HepG2 (cell line): ENCODE results near the gene CD58. TPM values are rescaled to one million over a fixed set of nuclear protein-coding genes. Genes with fewer than 3 reads are reported as not detected.

Source experiments
- HNF4G ChIP-seq, 2 experiments: sonication (generic) in 1 of 2; formaldehyde crosslinking in 1 of 2; IDR thresholded peaks; 2 replicates each; pipeline versions ENCODE4 v1.4.0 to v1.6.1; 2011 to 2020; ENCODE audit warnings: borderline replicate concordance in 2 of 2, low read depth in 2 of 2, mild to moderate bottlenecking in 2 of 2, low read length in 1 of 2, missing genetic modification reagents in 1 of 2, moderate library complexity in 1 of 2
- IRF1 ChIP-seq: sonication (generic); formaldehyde crosslinking; IDR thresholded peaks from 2 replicates; pipeline ENCODE4 v1.4.0; 2020; ENCODE audit warnings: low read depth, mild to moderate bottlenecking, missing genetic modification reagents
- MNT ChIP-seq: fragments of 450-650 bp; IDR thresholded peaks from 2 replicates; pipeline ENCODE4 v1.6.1; 2016
- PBX2 ChIP-seq: IDR thresholded peaks from 2 replicates; pipeline ENCODE4 v1.6.1; 2016; ENCODE audit warnings: control low read depth
- PRDM4 ChIP-seq: sonication (generic); formaldehyde crosslinking; IDR thresholded peaks from 2 replicates; pipeline ENCODE4 v1.9.0; 2021; ENCODE audit warnings: missing genetic modification reagents, borderline replicate concordance
- RNF2 ChIP-seq: fragments of 450-650 bp; conservative IDR thresholded peaks from 2 replicates; pipeline ENCODE4 v1.6.1; 2016; ENCODE audit warnings: low read depth
- SRY ChIP-seq: sonication (generic); formaldehyde crosslinking; IDR thresholded peaks from 2 replicates; pipeline ENCODE4 v1.8.0; 2022; ENCODE audit warnings: mild to moderate bottlenecking, missing genetic modification reagents
- ZFP91 ChIP-seq: sonication (generic); formaldehyde crosslinking; IDR thresholded peaks from 2 replicates; pipeline ENCODE4 v1.9.0; 2022; ENCODE audit warnings: missing genetic modification reagents, mild to moderate bottlenecking, borderline replicate concordance
- ZGPAT ChIP-seq: IDR thresholded peaks from 2 replicates; pipeline ENCODE4 v1.6.1; 2016; ENCODE audit warnings: mild to moderate bottlenecking
- ZNF562 ChIP-seq: sonication (generic); formaldehyde crosslinking; IDR thresholded peaks from 2 replicates; pipeline ENCODE4 v1.8.0; 2022; ENCODE audit warnings: missing genetic modification reagents, borderline replicate concordance
- polyA plus RNA-seq, 8 experiments: library from polyadenylated mRNA; depleted of rRNA in 3 of 8; stranded (reverse) in 7 of 8; unstranded in 1 of 8; fragments of >200 nt; fragmentation: Illumina TruSeq in 4 of 8; extraction: Trizol in 4 of 8; gene quantifications; 2 replicates each; pipeline versions ENCODE4 v1.2.1 to v1.2.3, GENCODE V29; 2011 to 2016; ENCODE audit warnings: low read depth in 4 of 8, missing spikeins in 1 of 8, mixed read lengths in 1 of 8; ENCODE audit not compliant: insufficient read depth in 1 of 8
- total RNA-seq, 5 experiments: library from RNA; depleted of rRNA; stranded (reverse); fragments of >200 nt; fragmentation: Illumina TruSeq; extraction: Trizol; gene quantifications; 2 replicates each; pipeline ENCODE4 v1.2.3, GENCODE V29; 2016; ENCODE audit warnings: low read depth in 1 of 5

The CD58 gene
- total and polyA plus RNA-seq, 2 of the 13 experiments (the other 11 are each of a cell fraction or from before 2014, with no cell fraction given) = 9.4 to 13.5 TPM

- TF ChIP-seq SRY (CRISPR knock-in tag) (no peak), HNF4G (IDR thresholded peaks at IDR 0.05; ENCODE audit: borderline replicate concordance, low read depth, low read length) (no peak), HNF4G (CRISPR knock-in tag; IDR thresholded peaks at IDR 0.05; ENCODE audit: borderline replicate concordance, low read depth) (no peak), IRF1 (CRISPR knock-in tag) (no peak), MNT (no peak), ZFP91 (CRISPR knock-in tag) (no peak), ZNF562 (CRISPR knock-in tag) (no peak), PBX2 (CRISPR knock-in tag) (no peak), RNF2 (no peak), ZGPAT (CRISPR knock-in tag) (no peak), PRDM4 (no peak)
Observed at GRCh38 chr1:116577759-116578314, 7.0 kb upstream of the CD58 start (continued).
